ENCODE measurements around the gene DCP1B. TPM values are rescaled to one million over a fixed set of nuclear protein-coding genes. Genes with fewer than 3 reads are reported as not detected.

The DCP1B gene
- total RNA-seq, 2 donors from 2014 or later: 9.6 to 10.8 TPM

DNA sequence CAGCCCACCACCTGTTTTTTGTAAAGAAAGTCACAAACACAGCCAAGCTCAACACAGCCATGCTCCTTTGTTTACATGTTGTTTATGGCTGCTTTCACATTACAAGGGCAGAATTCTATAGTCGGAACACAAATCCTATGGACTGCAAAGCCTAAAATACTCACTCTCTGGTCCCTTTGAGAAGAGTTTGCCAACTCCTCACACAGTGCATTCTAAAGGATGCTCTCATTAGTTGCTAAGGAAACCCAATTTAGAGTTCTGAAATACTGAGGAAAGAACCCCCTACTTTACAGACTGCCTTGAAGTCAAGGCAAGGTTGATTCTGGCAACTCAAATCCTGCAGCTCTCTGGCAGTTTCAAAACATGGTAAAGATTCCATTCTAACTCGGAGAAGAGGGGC, 38.3 kb downstream of the DCP1B start:
- Histone ChIP-seq H3K36me3 (no peaks in the 10 kb centered on the region), H3K4me1 (no peaks in the 10 kb centered on the region), H3K9me3 (no peaks in the 10 kb centered on the region), H3K9ac (ENCODE audit: low read depth in 2 of 2, low read length in 2 of 2) (no peak overlapping the region), H3K4me3 (no peak overlapping the region), H3K27ac (no peak overlapping the region), H3K27me3 (no peaks in the 10 kb centered on the region)
- TF ChIP-seq, protein P1, sequence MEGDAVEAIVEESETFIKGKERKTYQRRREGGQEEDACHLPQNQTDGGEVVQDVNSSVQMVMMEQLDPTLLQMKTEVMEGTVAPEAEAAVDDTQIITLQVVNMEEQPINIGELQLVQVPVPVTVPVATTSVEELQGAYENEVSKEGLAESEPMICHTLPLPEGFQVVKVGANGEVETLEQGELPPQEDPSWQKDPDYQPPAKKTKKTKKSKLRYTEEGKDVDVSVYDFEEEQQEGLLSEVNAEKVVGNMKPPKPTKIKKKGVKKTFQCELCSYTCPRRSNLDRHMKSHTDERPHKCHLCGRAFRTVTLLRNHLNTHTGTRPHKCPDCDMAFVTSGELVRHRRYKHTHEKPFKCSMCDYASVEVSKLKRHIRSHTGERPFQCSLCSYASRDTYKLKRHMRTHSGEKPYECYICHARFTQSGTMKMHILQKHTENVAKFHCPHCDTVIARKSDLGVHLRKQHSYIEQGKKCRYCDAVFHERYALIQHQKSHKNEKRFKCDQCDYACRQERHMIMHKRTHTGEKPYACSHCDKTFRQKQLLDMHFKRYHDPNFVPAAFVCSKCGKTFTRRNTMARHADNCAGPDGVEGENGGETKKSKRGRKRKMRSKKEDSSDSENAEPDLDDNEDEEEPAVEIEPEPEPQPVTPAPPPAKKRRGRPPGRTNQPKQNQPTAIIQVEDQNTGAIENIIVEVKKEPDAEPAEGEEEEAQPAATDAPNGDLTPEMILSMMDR (IDR thresholded peaks at IDR 0.05): no peak
- intact Hi-C loops (cut with DNase I): no loop called here
- DNase-seq: no peak

DNA sequence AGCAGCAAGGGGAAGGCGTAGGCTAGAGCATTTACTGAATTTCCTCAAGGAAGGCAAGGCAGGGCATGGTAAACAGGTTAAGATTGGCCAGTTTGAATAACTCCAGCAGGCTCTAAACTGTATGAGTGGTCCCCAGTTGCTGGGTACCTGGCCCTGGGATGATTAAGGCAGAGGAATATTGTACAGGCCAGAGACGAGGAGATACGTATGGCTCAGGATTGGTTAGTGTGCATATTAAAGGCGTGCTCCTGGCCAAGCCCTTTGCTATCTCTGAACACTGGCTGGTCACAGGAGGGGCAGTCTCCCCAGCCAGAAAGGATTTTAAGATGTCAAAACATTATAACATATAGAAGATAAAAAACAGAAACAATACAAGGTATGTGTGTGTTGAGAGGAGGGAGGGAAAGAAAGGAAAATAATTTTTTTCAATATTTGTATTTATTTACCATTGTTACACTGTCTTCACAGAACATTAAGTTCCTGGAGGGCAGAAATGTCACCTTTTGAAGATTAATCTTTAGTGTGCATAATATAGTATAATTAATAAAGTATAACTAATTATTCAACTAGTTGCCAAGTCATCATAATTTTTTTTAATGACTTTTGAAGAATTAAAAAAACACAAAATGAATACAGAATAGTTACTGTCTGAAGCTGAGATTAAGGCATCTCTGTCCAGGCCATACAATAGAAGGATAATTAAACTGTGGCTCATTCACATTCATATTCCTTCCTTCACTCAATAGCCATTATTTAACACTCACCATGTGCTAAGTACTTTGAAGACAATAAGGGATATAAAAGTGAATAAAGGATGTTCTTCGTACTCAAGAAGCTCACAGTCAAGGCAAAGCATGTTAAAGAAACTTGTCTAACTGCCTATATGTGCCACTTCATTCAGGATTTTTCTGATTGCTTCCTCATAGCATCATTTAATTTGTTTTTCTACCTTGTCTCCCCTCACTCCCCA, 41.9 kb downstream of the DCP1B start:
- H3K4me3 ChIP-seq: no peak overlapping the region
- no peak for DNase-seq
- no peaks in the 10 kb centered on the region for H3K9me3 ChIP-seq
- TF ChIP-seq, protein P1 (IDR thresholded peaks at IDR 0.05): no peak
- no peak overlapping the region for H3K27ac ChIP-seq
- H3K36me3 ChIP-seq: no peaks in the 10 kb centered on the region
- intact Hi-C loops (cut with DNase I): no loop called here
- no peaks in the 10 kb centered on the region for H3K4me1 ChIP-seq
- H3K9ac ChIP-seq (ENCODE audit: low read depth in 2 of 2, low read length in 2 of 2): no peak overlapping the region
- H3K27me3 ChIP-seq: no peaks in the 10 kb centered on the region

DNA sequence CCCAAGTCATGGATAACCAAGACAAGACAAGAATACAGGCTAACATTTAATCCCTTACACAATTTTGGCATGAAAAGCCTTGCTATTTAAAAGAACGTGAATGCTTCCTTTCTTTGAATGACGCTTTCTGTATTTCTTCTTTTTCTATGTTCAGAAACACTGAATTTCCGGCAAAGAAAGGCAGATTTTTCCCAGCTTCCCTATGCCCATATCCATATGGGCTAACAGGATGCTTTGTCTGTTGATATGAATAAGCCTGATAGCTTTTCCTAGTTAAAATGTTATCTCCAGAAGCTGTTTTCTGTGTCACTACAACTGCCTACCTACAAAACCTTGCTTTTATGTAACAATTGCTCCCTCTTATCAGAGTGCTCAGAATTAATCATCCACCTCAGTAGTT, 47.5 kb downstream of the DCP1B start:
- no peak overlapping the region for H3K27ac ChIP-seq
- DNase-seq: no peak
- no peak overlapping the region for H3K4me3 ChIP-seq
- H3K36me3 ChIP-seq: no peaks in the 10 kb centered on the region
- TF ChIP-seq, protein P1 (IDR thresholded peaks at IDR 0.05): no peak
- no peaks in the 10 kb centered on the region for H3K27me3 ChIP-seq
- H3K4me1 ChIP-seq: no peaks in the 10 kb centered on the region
- H3K9me3 ChIP-seq: no peaks in the 10 kb centered on the region
- intact Hi-C loops (cut with DNase I): no loop called here
- no peak overlapping the region for H3K9ac ChIP-seq (ENCODE audit: low read depth in 2 of 2, low read length in 2 of 2)

DNA sequence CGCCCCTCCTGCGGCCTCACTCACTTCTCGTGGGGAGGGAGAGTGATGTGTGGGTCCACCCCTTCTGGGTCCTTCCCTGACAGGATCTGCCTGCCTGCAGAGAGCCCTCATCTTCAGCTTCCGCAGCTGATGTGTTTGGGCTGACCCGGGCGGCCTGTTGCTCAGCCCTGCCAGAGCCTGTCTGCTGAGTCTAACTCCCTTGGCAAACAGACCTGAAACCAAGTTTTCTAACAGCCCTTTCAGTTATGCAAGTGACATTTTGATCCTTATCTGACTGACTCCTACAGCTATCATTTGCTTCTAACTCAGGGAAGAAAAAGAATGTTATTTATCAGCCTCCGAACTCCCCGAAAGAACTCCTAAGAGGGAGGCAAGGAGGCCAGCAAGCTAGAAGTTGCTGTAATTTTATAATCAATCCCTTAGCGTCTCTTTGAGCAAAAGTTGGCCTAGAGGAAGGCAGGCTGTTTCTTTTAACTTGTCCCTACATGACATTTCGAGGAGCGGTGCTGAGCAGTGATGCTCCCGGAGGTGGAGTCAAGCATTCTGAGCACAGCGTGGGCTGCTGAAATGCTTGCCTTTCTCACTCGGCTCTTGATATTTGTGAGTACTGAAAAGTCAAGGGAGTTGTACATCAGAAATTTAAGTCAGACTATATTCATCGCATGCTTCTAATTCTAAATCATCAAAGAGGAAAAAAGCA, 54.3 kb downstream of the DCP1B start:
- intact Hi-C loops (cut with DNase I): loop anchor here (10.0 kb wide), 1 partner anchor 85 kb away; no protein-coding TSS in a partner anchor
- peak overlapping the region; percentile 17 for H3K27ac ChIP-seq
- H3K4me3 ChIP-seq: no peak overlapping the region
- TF ChIP-seq, protein P1 (IDR thresholded peaks at IDR 0.05): no peak
- no peaks in the 10 kb centered on the region for H3K36me3 ChIP-seq
- H3K4me1 ChIP-seq: no peaks in the 10 kb centered on the region
- DNase-seq: no peak
- no peaks in the 10 kb centered on the region for H3K27me3 ChIP-seq
- H3K9me3 ChIP-seq: no peaks in the 10 kb centered on the region
- H3K9ac ChIP-seq (ENCODE audit: low read depth in 2 of 2, low read length in 2 of 2): no peak overlapping the region

DNA sequence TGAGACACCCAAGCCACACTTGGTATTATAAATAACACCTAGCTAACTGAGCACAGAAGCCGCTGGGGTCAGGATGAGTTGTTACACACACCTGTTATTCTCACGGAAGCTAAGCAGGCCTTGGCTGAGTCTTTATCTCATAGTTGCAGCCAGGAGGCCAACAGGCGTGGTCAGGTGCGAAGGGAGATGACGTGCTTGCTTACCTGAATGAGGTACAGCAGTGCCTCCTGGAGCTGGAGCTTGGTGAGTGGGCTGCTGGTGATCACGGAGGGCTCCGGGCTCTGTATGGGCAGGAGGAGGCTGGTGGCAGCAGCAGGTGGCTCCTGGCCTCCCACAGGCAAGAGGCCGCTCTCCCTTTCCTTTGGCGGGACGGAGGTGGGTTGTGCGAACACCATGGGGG, 55.4 kb downstream of the DCP1B start:
- H3K27ac ChIP-seq: no peak overlapping the region
- no peaks in the 10 kb centered on the region for H3K27me3 ChIP-seq
- H3K9ac ChIP-seq (ENCODE audit: low read depth in 2 of 2, low read length in 2 of 2): no peak overlapping the region
- intact Hi-C loops (cut with DNase I): loop anchor here (10.0 kb wide), 1 partner anchor 86 kb away; no protein-coding TSS in a partner anchor
- H3K9me3 ChIP-seq: no peaks in the 10 kb centered on the region
- no peak overlapping the region for H3K4me3 ChIP-seq
- TF ChIP-seq, protein P1 (IDR thresholded peaks at IDR 0.05): no peak
- no peak for DNase-seq
- H3K4me1 ChIP-seq: no peaks in the 10 kb centered on the region
- no peaks in the 10 kb centered on the region for H3K36me3 ChIP-seq
